HG03196 (cell line): ENCODE measurements around the gene PRRC2A.

Experiments used
- ATAC-seq: cut with Tn5 transposase; IDR thresholded peaks from one replicate; pipeline ENCODE4 v1.9.1; 2021; ENCODE audit not compliant: unreplicated experiment

PRRC2A gene

DNA sequence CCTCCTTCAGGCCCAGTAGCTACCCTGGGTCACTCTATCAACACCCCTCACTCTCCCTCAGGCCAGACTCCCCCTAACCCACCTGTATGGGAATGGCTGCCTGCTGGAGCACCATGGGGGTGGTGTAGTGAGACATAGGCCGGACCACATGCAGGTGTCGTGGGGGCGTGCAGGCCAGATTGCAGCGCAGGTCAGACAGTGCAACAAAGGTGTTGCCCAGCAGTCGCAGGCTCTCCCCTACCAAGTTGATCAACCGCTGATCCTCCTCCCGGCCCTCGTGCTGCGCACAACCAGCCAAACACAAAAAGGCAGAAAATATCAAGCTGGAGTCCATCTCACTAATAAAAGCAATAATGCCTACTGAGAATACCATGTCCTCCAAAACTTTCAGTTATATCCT is 24.8 kb downstream of the PRRC2A start:
- ATAC-seq: no peak

DNA sequence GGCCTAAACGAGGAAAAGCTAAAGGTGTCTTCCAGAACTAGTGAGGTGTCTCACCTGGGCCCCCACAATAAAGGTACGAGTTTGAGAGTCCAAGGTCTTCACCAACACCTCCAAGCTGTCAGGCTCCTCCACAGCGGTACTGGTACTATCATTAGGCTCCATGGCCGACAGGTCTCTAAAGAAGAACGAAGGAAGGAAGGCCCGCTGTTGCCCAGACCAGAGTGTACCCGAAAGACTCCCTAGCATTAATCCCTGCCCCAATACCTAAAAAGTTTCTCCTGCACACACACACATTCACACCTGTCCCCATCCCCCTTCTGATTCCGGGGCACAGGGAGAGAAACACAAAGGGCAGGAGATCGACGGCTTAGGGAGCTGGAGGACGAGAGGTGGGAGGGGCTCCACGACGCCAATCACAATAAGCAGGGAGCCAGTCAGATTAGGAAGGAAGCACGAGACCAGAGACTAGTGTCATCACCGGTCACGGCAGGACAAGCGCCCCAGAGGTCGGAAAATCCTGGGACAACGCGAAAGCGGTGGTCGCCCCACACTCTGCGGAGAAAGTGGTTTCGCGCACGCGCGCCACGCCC is 31.2 kb downstream of the PRRC2A start:
- ATAC-seq: peak; percentile 26

DNA sequence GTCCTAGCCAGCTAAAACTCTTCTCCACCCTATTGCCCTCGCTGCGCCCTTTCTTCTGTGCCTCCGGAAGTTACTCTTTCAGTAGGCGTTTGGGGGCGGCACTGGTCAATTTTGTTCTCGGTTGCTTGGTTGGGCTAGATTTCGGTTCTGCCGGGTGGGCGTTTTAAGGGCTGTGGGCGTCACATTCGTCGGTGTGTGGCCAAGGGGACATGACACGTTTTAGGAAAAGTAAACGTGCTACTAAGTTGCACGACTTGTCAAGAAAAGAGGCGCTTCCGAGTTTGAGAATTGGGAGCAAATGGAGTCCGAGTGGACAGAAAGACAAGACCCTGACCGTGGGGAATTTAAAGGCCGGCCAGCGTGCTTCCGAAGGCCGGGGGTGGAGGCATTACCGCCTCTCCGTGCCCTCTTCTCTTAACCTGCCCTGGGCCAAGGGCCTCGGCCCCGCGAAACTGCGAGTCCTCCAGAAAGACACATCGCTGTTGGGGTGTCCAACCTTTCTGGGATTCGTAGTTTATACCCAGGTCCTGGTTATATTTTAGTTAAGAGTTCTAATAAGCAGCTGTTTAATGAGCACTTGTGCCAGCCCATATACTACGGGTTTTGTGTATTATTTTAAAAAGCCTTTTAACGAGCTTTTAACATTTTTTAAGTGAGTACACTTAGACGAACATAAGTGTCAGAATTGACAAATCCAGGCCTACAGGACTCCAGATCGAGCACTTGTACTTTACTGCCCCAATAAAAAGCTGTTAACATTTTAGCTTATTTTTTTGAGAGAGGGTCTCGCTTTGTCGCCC is 32.6 kb downstream of the PRRC2A start:
- ATAC-seq: peak; percentile 64

DNA sequence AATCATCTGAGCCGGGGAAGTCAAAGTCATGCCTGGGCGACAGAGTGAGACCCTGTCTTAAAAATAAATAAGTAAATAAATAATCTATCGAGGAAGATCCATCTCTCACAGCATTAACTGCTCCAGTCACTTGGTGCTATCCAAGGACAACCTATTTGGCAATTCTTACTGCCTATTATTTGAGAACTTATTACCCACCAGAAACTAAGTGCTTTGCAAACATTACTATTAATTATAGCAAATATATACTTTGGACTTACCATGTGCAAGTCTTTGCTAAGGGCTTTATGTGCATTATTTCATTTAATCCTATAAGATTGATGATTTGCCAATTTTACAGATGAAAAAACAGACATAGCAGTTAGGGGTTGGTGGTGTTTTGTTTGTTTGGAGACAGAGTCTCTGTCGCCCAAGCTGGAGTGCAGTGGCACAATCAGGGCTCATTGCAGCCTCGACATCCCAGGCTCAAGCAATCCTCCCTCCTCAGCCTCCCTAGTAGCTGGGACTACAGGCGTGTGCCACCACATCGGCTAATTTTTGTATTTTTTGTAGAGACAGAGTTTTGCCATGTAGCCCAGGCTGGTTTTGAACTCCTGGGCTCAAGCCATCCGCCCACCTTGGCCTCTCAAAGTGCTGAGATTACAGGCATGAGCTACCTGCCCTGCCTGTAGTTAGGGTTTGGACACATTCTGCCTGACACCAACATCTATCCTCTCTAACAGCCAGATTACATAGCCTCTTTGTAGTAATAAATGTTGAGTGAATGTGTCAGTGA is 34.2 kb downstream of the PRRC2A start:
- no peak for ATAC-seq

DNA sequence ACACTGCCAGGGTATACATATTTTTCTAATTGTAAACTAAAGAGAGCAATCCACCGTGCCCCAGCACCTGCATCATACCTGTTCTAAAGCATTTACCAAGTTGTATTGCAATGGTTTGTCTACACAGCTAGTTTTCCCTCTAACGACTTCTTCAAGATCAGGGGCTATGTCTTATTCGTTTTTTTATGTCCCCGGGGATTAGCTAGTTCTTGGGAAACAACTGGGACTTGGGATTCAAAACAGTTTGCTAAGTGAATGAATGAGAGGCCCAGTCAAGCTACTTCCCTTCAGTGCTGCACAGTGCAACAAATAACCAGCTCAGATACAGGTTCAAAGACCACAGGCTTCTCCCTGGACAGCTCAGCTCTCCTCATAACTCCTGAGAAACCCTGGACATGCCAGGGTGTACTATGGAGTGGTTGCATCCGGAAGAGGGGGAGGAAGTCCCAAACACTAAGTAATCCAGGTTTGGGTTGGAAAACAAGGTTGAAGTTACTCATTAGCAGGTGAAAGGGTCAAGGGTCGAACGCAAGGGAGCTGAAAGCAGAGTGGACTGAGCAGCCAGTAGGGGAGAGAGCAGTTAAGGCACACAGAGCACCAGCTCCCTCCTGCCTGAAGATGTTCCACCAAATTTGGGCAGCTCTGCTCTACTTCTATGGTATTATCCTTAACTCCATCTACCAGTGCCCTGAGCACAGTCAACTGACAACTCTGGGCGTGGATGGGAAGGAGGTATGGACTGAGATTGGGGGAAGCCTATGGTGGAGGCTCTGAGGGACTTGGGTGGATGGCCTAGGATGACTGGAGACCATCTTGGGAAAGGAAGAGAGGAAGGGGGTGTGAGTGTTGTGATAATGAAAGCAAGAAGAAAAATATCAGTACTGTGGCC is 35.1 kb downstream of the PRRC2A start, which contains the start of gene APOM:
TSS of gene APOM (plus strand) at position 546 of the 889 bp plus-strand sequence. CDS start at position 619, 73 bp downstream.
- ATAC-seq: no peak

DNA sequence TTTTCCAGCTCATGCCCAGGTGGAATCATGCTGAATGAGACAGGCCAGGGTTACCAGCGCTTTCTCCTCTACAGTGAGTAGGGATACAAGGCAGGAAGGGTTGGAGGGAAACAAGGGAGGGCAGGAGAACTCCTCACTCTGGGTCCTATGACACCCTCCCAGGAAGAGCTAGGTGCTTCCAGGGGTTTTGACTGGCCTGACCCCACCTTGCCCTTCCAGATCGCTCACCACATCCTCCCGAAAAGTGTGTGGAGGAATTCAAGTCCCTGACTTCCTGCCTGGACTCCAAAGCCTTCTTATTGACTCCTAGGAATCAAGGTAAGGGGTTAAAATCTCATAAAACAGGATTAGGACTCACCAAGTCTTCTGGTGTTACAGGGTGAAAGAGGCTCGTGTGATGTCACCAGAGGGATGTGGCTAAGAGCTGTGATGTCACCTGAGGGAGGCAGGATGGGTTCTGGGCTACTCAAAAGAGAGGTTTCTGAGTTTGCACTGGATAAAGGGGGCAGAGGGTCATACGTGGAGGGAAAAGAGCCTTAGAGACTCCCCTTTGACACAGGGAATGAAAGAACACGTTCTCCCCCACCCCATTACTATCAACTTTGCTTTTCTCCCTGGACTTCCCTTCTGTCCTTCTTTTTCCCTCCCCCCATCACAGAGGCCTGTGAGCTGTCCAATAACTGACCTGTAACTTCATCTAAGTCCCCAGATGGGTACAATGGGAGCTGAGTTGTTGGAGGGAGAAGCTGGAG is 37.1 kb downstream of the PRRC2A start:
- ATAC-seq: no peak

DNA sequence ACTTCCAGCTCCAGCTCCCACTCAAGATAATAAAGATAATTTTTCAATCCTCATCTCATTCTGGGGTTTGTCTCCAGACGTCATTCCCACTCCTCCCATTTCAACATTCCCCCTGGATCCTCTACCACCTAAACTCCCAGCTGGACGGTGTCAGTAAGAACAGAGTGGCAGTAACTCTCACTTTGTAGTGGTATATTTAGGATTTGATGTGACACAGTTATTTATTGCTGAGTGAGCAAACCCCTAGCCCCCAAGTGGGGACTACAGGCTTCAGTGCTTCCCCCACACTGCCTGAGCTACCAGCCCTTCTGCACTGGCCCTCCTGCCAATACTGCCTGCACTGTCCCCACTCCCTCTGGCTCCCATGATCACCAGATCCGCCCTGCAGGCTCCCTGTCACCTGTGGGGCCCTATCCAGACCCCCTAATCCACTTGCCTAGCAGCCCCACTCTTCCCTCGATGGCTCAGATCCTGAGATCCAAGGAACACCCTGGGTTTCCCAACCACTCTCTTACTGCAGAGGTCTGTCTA is 37.7 kb downstream of the PRRC2A start:
- ATAC-seq: no peak

DNA sequence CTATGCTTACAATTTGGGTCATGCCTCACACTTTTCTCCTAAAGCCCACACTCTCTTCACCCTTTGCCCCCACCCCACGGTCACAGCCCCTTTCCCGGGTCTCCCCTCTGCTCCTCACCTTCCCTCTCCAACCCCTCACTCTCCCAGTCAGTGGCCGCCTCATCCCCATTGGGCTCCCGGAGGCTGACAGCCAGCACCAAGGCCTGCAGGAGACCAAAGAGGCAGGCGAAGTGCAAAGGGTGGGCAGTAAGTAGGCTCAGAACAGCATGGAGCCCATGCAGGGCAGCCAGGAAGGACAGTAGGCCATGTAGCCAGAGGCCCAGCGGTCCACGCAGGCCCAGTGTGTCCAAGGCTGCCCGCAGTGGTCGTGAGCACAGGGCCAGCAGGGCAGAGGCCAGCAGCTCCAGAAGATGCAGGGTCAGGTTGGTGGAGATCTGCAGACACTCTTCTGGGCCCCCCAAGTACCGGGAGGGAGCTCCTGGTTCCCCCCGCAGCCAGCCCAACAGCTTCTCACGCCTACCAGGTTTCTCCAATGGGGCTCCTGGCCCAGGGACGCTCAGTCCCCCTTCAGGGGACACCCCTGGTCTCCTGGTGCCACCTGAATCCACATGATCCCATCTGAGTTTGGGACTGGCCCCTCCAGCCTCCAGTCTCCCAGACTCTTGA is 38.6 kb downstream of the PRRC2A start:
- no peak for ATAC-seq

DNA sequence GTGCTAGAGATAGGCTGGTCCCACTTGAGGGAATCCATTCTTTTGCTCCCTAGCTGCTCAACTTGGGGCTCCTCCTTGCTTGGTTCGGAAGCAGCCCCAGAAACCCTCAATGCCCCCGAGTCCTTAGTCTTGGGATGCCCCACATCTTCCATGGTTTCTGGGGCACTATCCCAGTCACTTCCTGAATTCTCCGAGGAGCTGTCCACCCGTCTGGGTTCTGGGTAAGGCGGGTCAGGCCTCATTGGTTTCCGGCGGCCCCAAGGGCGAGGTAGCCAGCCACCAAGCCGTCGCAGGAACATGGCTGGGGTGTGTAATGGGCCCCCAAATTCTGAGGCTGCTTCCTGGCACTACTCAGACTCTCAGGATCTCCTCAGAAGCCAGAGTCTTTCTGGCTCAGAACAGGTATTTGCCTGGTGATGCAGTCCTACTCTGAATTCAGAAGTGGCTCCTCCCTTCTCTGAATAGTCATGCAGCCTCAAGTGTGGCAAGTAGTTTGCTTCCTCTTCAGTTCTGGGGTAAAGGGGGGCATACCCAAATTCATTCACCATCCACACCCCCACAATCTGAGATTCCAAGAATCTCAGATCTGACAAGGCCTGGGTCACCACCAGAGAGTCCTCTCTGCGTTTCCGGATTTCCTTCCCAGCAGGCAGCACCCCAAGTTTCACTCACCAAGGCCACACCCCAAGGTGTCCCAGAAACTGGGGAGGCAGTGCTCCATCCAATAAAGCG is 39.3 kb downstream of the PRRC2A start:
- no peak for ATAC-seq

DNA sequence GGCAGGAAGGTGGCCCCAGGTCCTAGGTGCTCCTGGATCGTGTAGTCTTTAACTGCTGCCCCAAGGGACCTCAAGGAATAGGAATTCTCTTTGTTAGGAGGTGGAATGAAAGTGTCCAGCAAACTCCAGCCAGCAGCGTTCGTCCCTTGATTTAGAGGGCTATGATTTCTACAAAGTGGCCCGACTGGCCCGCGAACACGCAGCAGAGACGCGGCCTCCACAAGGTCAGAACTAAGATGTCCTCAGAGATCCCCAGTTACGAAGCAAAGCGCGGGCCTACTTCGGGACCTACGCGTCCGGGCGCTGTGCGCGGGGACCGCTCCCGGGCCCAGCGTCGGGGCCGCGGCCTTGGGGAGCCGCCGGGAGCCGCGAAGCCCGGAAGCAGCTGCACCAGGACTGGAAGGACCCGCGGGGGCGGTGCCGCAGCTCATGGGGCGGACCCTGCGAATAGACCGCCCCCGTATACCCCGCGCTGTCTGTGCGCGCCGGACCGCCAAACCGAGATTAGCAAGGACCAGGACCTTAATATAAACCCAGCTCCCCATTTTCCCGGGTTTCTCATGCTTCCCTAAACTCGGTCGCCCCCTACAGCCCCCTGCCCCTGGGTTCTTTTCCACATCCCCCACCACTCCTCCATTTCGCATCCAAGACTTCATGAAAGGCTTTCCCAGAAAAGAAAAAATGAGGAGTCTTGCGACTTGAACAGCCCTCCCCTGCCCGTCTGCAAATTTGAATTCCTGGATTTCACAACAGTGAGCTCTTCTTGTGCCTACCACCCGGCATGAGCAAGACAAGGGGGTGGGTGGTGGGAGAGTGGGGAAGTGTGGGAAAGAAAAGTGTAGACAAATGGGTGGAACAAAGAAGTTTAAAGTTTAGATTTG is 40.1 kb downstream of the PRRC2A start, which contains the start of gene C6orf47:
TSS of gene C6orf47 (minus strand) at position 398 of the 881 bp plus-strand sequence. CDS start 831 bp downstream, outside the sequence.
- no peak for ATAC-seq

DNA sequence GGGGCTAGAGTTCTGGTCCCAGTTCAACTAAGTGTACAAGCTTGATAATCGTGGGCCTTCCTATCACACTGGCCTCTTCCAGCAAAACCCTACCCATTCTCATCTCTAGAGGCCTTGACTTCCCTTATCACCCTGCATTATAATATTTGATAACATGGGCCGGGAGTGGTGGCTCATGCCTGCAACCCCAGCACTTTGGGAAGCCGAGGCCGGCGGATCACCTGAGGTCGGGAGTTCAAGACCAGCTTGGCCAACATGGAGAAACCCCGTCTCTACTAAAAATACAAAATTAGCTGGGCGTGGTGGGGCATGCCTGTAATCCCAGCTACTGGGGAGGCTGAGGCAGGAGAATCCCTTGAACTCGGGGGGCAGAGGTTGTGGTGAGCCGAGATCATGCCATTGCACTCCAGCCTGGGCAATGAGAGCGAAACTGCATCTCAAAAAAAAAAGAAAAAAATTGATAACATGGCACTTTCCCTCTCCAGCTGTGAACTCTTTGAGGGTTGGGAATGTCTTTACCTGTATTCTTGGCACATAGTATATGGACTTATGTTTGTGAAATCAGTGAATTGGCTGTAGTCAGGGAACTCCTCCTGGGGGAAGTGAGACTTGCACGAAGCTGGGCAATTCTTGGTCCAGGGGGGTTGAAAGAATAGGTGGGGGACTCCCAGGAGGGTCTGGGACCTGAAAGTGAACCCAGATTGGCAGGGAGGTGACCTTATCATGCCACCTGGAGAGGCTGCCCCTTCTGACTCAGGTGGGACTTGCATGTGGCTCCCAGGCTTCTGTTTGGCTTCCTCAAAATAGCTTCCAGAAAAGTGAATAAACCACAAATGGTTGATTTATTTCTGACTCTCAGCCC is 41.0 kb downstream of the PRRC2A start:
- no peak for ATAC-seq

DNA sequence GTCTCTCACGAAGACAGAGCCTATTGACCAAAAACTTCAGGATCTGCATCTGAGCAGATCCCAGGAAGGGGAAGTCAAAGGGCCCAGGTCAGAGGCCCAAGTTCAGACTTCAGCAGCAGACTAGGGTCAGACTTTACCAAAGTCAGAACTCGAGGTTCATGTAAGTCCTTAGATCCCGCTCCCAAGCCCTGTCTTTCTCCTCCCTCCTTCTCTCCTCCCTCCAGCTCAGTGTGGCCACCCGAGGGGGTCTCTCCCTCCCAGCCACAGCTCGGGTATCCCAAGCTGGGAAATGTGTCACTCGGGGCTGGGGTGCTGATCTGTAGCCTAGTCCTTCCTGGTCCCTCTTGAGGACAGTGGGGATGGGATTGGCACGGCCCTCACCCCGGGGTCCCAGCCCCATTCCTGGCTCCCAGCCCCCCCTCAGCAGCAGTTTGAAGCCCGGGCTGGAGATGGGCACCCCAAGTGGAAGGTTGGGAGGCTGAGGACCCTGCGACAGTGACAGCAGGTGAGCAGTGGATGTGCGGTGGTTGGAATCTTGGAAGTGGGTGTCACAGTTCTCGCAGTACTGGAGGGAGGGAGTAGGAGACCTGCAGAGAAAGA is 41.7 kb downstream of the PRRC2A start:
- ATAC-seq: no peak

DNA sequence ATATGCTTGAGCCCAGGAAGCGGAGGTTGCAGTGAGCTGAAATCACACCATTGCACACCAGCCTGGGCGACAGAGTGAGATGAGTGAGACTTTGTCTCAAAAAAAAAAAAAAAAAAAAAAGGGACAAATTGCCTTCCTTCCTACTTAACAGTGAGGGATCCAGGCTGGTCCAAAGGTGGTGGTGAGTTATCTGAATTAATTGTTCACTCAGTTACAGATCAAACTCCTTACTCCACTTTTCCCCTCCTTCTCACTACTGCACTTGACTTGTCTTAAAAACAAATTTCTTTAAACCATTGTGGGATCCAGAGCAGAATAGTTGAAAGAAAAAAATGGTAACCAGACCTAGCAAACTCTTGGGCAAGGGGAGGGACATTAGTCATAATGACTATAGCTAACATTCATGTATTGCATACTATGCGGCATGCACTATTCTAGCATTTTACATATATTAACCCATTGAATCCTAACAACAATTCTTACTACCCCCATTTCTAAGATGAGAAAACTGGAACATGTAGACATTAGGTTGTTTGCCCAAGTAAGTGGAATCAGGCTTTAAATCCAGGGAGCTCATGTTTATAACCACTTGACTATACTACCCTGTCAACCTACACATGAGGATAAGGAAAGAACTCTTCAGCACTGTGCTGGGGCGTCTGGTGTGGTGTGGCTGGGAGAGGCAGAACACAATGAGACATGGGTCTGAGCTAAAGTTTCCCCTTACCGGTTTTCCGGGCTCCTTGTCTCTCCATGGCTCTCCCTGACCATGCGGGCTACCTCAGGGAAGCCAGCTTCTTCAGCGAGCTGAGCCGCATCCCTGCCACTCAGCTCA is 42.8 kb downstream of the PRRC2A start:
- ATAC-seq: no peak

DNA sequence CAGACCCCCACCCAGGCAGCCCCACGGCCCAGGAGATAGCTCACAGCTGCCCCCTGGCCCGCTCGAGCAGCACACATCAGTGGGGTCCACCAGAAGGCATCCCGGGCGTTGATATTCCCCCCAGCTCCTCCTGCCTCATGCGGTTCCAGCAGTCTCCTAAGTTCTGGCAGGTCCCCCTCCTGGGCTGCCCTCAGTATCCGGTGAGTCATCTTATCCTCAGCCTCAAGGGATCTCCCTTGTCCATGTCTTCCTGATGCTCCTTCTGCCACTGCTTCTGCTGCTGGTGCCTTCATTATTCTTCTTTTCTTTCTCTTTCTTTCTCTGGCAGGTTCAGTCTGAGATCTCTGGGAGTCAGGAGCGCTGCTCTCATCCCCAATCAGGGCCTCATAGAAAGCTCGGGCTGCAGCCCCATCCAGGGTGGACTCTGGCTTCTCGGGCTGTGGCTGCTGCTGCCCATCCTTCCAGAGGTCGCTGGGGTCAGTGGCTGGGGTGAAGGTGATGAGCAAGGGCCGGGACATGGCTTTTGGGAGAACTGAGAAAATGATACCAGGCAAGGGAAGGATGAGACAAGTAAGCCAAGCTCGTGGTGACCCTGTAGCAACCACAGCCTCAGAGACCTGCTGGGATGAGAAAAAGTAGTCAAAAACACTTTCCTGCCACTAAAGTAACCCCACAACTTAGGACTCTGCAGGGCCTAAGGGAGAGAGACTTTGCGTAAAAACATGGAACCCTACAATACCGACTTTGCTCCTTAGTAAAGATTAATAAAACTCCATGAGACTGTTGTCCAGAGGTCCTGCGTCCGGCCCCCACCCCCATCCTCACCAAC is 43.7 kb downstream of the PRRC2A start:
- ATAC-seq: no peak
